K562 (cell line): ENCODE measurements around the gene METTL24. TPM values are rescaled to one million over a fixed set of nuclear protein-coding genes. Genes with fewer than 3 reads are reported as not detected.

ENCODE experiments used
- ETS2 ChIP-seq: IDR thresholded peaks from 2 replicates; pipeline ENCODE4 v1.6.1; 2016; ENCODE audit warnings: borderline replicate concordance, missing genetic modification characterization, mild to moderate bottlenecking, moderate library complexity, missing compliant biosample characterization; ENCODE audit not compliant: poor library complexity, severe bottlenecking
- MGA ChIP-seq: fragments of 450-650 bp; IDR thresholded peaks from 2 replicates; pipeline ENCODE4 v1.6.1; 2016; ENCODE audit warnings: mild to moderate bottlenecking, moderate library complexity
- SIN3B ChIP-seq: fragments of 450-650 bp; IDR thresholded peaks from 2 replicates; pipeline ENCODE4 v1.6.1; 2017; ENCODE audit warnings: low read depth, mild to moderate bottlenecking, moderate library complexity
- ZNF274 ChIP-seq: IDR thresholded peaks from 2 replicates; pipeline ENCODE4 v1.6.1; 2011; ENCODE audit warnings: low read depth, mild to moderate bottlenecking, low read length, moderate library complexity, borderline replicate concordance
- polyA plus RNA-seq, 8 experiments: library from polyadenylated mRNA; depleted of rRNA in 4 of 8; stranded (reverse) in 5 of 8; unstranded in 3 of 8; fragments of >200 nt; fragmentation: Nextera tagmentation in 2 of 8; fragmentation: Illumina TruSeq in 1 of 8; extraction: Ambion mirVana in 2 of 8; extraction: Trizol in 1 of 8; gene quantifications; 2 replicates each; pipeline versions ENCODE4 v1.2.1 to v1.2.3, GENCODE V29; 2011 to 2014; ENCODE audit warnings: inconsistent platforms in 1 of 8, missing spikeins in 1 of 8
- total RNA-seq, 7 experiments: library from RNA; depleted of rRNA in 6 of 7; stranded (reverse); fragments of >200 nt in 6 of 7; fragmentation: Illumina TruSeq in 2 of 7; extraction: Trizol in 2 of 7; gene quantifications; 2 replicates each; pipeline versions ENCODE4 v1.2.1 to v1.2.3, GENCODE V29; 2011 to 2021; ENCODE audit warnings: low replicate concordance in 1 of 7

Gene METTL24
- total and polyA plus RNA-seq, 9 of the 15 experiments (the other 6 are each of a cell fraction or from before 2014, with no cell fraction given), result not detected

GRCh38 chr6:110358553-110359160 lies 508 bp upstream of the METTL24 start (continued):
- no peak for TF ChIP-seq MGA
- TF ChIP-seq ETS2 (tag), result no peak
- no peak for TF ChIP-seq SIN3B
- TF ChIP-seq ZNF274, result no peak
